ENCODE data around the gene SVOPL. TPM values are rescaled to one million over a fixed set of nuclear protein-coding genes. Genes with fewer than 3 reads are reported as not detected.

Gene SVOPL
- total and polyA plus RNA-seq, 9 of the 15 experiments (the other 6 are each of a cell fraction or from before 2014, with no cell fraction given) = 0.13 to 0.42 (median 0.20) TPM; not detected in 6

- TF ChIP-seq E4F1 (CRISPR knock-in tag; IDR thresholded peaks at IDR 0.05; ENCODE audit: borderline replicate concordance) (no peak), STAT5A (IDR thresholded peaks at IDR 0.05; ENCODE audit: borderline replicate concordance, low read length) (no peak), MAFF (IDR thresholded peaks at IDR 0.05; ENCODE audit: low read length) (0 out of 2 replicates have a peak, but pooled peaks have one; percentile 8), NCOA6 (IDR thresholded peaks at IDR 0.05) (no peak), PHB2 (IDR thresholded peaks at IDR 0.05; ENCODE audit: low read depth) (no peak), RBM17 (IDR thresholded peaks at IDR 0.05; ENCODE audit: borderline replicate concordance, low read depth, low read length) (no peak), MAFK (IDR thresholded peaks at IDR 0.05; ENCODE audit: low read length) (peak; percentile 39), KHSRP (IDR thresholded peaks at IDR 0.05) (no peak), TSC22D4 (tag; IDR thresholded peaks at IDR 0.05) (no peak), FOXM1 (IDR thresholded peaks at IDR 0.05; ENCODE audit: low read depth) (no peak), FOXM1 (CRISPR knock-in tag; IDR thresholded peaks at IDR 0.05; ENCODE audit: low read depth) (no peak), PHTF2 (CRISPR knock-in tag; IDR thresholded peaks at IDR 0.05) (no peak), NFE2L1 (tag; IDR thresholded peaks at IDR 0.05; ENCODE audit: borderline replicate concordance, low read depth) (no peak)
- TF ChIP-seq, protein P1, sequence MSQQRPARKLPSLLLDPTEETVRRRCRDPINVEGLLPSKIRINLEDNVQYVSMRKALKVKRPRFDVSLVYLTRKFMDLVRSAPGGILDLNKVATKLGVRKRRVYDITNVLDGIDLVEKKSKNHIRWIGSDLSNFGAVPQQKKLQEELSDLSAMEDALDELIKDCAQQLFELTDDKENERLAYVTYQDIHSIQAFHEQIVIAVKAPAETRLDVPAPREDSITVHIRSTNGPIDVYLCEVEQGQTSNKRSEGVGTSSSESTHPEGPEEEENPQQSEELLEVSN (IDR thresholded peaks at IDR 0.05; ENCODE audit: borderline replicate concordance in 1 of 2, extremely low read depth in 1 of 2, insufficient read depth in 1 of 2, insufficient read length in 1 of 2, low read depth in 1 of 2, low read length in 1 of 2, poor library complexity in 1 of 2, severe bottlenecking in 1 of 2) = no peak
- TF ChIP-seq, protein P2, sequence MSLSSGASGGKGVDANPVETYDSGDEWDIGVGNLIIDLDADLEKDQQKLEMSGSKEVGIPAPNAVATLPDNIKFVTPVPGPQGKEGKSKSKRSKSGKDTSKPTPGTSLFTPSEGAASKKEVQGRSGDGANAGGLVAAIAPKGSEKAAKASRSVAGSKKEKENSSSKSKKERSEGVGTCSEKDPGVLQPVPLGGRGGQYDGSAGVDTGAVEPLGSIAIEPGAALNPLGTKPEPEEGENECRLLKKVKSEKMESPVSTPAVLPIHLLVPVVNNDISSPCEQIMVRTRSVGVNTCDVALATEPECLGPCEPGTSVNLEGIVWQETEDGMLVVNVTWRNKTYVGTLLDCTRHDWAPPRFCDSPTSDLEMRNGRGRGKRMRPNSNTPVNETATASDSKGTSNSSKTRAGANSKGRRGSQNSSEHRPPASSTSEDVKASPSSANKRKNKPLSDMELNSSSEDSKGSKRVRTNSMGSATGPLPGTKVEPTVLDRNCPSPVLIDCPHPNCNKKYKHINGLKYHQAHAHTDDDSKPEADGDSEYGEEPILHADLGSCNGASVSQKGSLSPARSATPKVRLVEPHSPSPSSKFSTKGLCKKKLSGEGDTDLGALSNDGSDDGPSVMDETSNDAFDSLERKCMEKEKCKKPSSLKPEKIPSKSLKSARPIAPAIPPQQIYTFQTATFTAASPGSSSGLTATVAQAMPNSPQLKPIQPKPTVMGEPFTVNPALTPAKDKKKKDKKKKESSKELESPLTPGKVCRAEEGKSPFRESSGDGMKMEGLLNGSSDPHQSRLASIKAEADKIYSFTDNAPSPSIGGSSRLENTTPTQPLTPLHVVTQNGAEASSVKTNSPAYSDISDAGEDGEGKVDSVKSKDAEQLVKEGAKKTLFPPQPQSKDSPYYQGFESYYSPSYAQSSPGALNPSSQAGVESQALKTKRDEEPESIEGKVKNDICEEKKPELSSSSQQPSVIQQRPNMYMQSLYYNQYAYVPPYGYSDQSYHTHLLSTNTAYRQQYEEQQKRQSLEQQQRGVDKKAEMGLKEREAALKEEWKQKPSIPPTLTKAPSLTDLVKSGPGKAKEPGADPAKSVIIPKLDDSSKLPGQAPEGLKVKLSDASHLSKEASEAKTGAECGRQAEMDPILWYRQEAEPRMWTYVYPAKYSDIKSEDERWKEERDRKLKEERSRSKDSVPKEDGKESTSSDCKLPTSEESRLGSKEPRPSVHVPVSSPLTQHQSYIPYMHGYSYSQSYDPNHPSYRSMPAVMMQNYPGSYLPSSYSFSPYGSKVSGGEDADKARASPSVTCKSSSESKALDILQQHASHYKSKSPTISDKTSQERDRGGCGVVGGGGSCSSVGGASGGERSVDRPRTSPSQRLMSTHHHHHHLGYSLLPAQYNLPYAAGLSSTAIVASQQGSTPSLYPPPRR (CRISPR knock-in tag; IDR thresholded peaks at IDR 0.05; ENCODE audit: borderline replicate concordance) = no peak
Measured at GRCh38 chr7:138746073-138746472, 44.9 kb upstream of the SVOPL start (continued).

Measured in K562 (cell line).